ENCODE data around the gene PEX11A.

GRCh38 chr15:89669941-89670340 lies 20.6 kb downstream of the PEX11A start:
- TF ChIP-seq FOXM1 (IDR thresholded peaks at IDR 0.05; ENCODE audit: borderline replicate concordance) (no peak), CTBP1 (IDR thresholded peaks at IDR 0.05; ENCODE audit: borderline replicate concordance) (no peak), SP1 (IDR thresholded peaks at IDR 0.05) (no peak), PKNOX1 (IDR thresholded peaks at IDR 0.05) (no peak), BHLHE40 (IDR thresholded peaks at IDR 0.05; ENCODE audit: borderline replicate concordance) (no peak)
